H9 (cell line): ENCODE measurements around the gene NPNT. TPM values are rescaled to one million over a fixed set of nuclear protein-coding genes. Genes with fewer than 3 reads are reported as not detected.

Experiments used
- DNase-seq: peaks from one replicate; pipeline ENCODE4 v3.0.0-alpha.2; 2017
- H2AFZ ChIP-seq: one replicate; pipeline ENCODE4 v1.6.1; 2013; ENCODE audit warnings: mild to moderate bottlenecking, low read length, control low read depth, moderate library complexity
- H2AK5ac ChIP-seq: 2 replicates; pipeline ENCODE4 v1.6.1; 2013; ENCODE audit warnings: low read length, control low read depth, mixed read lengths; ENCODE audit not compliant: insufficient read length
- H2BK120ac ChIP-seq: one replicate; pipeline ENCODE4 v1.6.1; 2013; ENCODE audit warnings: low read depth, mild to moderate bottlenecking, low read length, control low read depth, inconsistent platforms; ENCODE audit not compliant: poor library complexity, severe bottlenecking
- H2BK12ac ChIP-seq: 2 replicates; pipeline ENCODE4 v1.6.1; 2013; ENCODE audit warnings: low read length, control low read depth, mixed read lengths, low read depth; ENCODE audit not compliant: insufficient read length
- H2BK15ac ChIP-seq: 2 replicates; pipeline ENCODE4 v1.6.1; 2013; ENCODE audit warnings: low read depth, low read length, control low read depth
- H2BK20ac ChIP-seq: one replicate; pipeline ENCODE4 v1.6.1; 2013; ENCODE audit warnings: low read depth, mild to moderate bottlenecking, low read length, control low read depth, inconsistent platforms; ENCODE audit not compliant: poor library complexity, severe bottlenecking
- H2BK5ac ChIP-seq: 2 replicates; pipeline ENCODE4 v1.6.1; 2013; ENCODE audit warnings: low read length, control low read depth, mixed read lengths; ENCODE audit not compliant: insufficient read length
- H3K14ac ChIP-seq: 2 replicates; pipeline ENCODE4 v1.6.1; 2013; ENCODE audit warnings: low read length, control low read depth; ENCODE audit not compliant: insufficient read depth
- H3K18ac ChIP-seq: 2 replicates; pipeline ENCODE4 v1.6.1; 2013; ENCODE audit warnings: low read depth, mild to moderate bottlenecking, mixed read lengths, low read length, control low read depth; ENCODE audit not compliant: insufficient read length
- H3K23ac ChIP-seq: 2 replicates; pipeline ENCODE4 v1.6.1; 2013; ENCODE audit warnings: low read length, control low read depth, mixed read lengths, low read depth; ENCODE audit not compliant: insufficient read length
- H3K23me2 ChIP-seq: 2 replicates; pipeline ENCODE4 v1.6.1; 2013; ENCODE audit warnings: low read depth, mild to moderate bottlenecking, mixed read lengths, low read length, control low read depth; ENCODE audit not compliant: insufficient read length, poor library complexity, severe bottlenecking
- H3K27ac ChIP-seq: 2 replicates; pipeline ENCODE4 v1.5.1; 2013; ENCODE audit warnings: low read length, control low read depth, mixed read lengths, low read depth; ENCODE audit not compliant: insufficient read length
- H3K27me3 ChIP-seq: 2 replicates; pipeline ENCODE4 v1.6.1; 2013; ENCODE audit warnings: low read length, control low read depth, inconsistent platforms; ENCODE audit not compliant: insufficient read depth
- H3K4ac ChIP-seq: 2 replicates; pipeline ENCODE4 v1.6.1; 2013; ENCODE audit warnings: low read depth, mild to moderate bottlenecking, control low read depth, inconsistent platforms, low read length, moderate library complexity
- H3K4me1 ChIP-seq: 2 replicates; pipeline ENCODE4 v1.6.1; 2013; ENCODE audit warnings: low read length, control low read depth, inconsistent platforms; ENCODE audit not compliant: insufficient read depth
- H3K4me2 ChIP-seq: 2 replicates; pipeline ENCODE4 v1.6.1; 2013; ENCODE audit warnings: low read length, control low read depth, mixed read lengths; ENCODE audit not compliant: insufficient read length, insufficient read depth
- H3K56ac ChIP-seq: 2 replicates; pipeline ENCODE4 v1.6.1; 2013; ENCODE audit warnings: low read depth, mild to moderate bottlenecking, mixed read lengths, low read length, control low read depth; ENCODE audit not compliant: insufficient read length
- H3K79me1 ChIP-seq: 2 replicates; pipeline ENCODE4 v1.6.1; 2013; ENCODE audit warnings: low read depth, mild to moderate bottlenecking, moderate library complexity, low read length, control low read depth, inconsistent platforms; ENCODE audit not compliant: insufficient read depth, poor library complexity, severe bottlenecking
- H3K79me2 ChIP-seq: 2 replicates; pipeline ENCODE4 v1.6.1; 2013; ENCODE audit warnings: low read length, control low read depth, inconsistent platforms; ENCODE audit not compliant: insufficient read depth
- H3K9ac ChIP-seq: 2 replicates; pipeline ENCODE4 v1.6.1; 2013; ENCODE audit warnings: low read length, control low read depth, mixed read lengths; ENCODE audit not compliant: insufficient read length; ENCODE audit errors: extremely low read depth
- H3K9me3 ChIP-seq: one replicate; pipeline ENCODE4 v1.6.1; 2013; ENCODE audit warnings: low read depth, low read length, inconsistent platforms; ENCODE audit not compliant: control insufficient read depth
- H3T11ph ChIP-seq: one replicate; pipeline ENCODE4 v1.6.1; 2013; ENCODE audit warnings: mild to moderate bottlenecking, low read length, control low read depth, inconsistent platforms
- H4K20me1 ChIP-seq: one replicate; pipeline ENCODE4 v1.6.1; 2013; ENCODE audit not compliant: control insufficient read depth, insufficient read length, insufficient read depth
- H4K5ac ChIP-seq: 2 replicates; pipeline ENCODE4 v1.6.1; 2013; ENCODE audit warnings: low read depth, mild to moderate bottlenecking, mixed read lengths, low read length, control low read depth; ENCODE audit not compliant: insufficient read length
- H4K8ac ChIP-seq: replicated peaks from 2 replicates; pipeline ENCODE4 v1.6.1; 2013; ENCODE audit warnings: low read length, control low read depth, mixed read lengths, low read depth; ENCODE audit not compliant: insufficient read length
- H4K91ac ChIP-seq: 2 replicates; pipeline ENCODE4 v1.6.1; 2013; ENCODE audit warnings: low read depth, mild to moderate bottlenecking, moderate library complexity, mixed read lengths, low read length, control low read depth; ENCODE audit not compliant: insufficient read length
- H3K27ac Mint-ChIP-seq, 3 experiments: 2 replicates in 2 of 3; 3 replicates in 1 of 3; pipeline ENCODE4 v1.8.0; 2020 to 2021; ENCODE audit warnings: mixed read lengths in 3 of 3, mild to moderate bottlenecking in 1 of 3, moderate library complexity in 1 of 3
- H3K27me3 Mint-ChIP-seq: 2 replicates; pipeline ENCODE4 v1.8.0; 2021; ENCODE audit warnings: low read depth, mild to moderate bottlenecking, moderate library complexity, mixed read lengths
- H3K36me3 Mint-ChIP-seq, 3 experiments: 2 replicates in 2 of 3; 3 replicates in 1 of 3; pipeline ENCODE4 v1.8.0; 2020 to 2021; ENCODE audit warnings: low read depth in 3 of 3, mixed read lengths in 3 of 3; ENCODE audit not compliant: insufficient read depth in 1 of 3
- H3K4me1 Mint-ChIP-seq, 2 experiments: 2 replicates each; pipeline ENCODE4 v1.8.0; 2020; ENCODE audit warnings: mixed read lengths in 2 of 2
- H3K4me3 Mint-ChIP-seq, 2 experiments: 2 replicates in 1 of 2; 3 replicates in 1 of 2; pipeline ENCODE4 v1.8.0; 2020 to 2021; ENCODE audit warnings: mild to moderate bottlenecking in 2 of 2, mixed read lengths in 2 of 2, moderate library complexity in 1 of 2
- H3K9me3 Mint-ChIP-seq, 2 experiments: 2 replicates in 1 of 2; 3 replicates in 1 of 2; pipeline ENCODE4 v1.8.0; 2020; ENCODE audit warnings: mild to moderate bottlenecking in 2 of 2, mixed read lengths in 2 of 2, moderate library complexity in 1 of 2
- WGBS: extraction: QIAGEN DNeasy Blood & Tissue Kit; methylation state at CpG from one replicate; pipeline ENCODE4 v1.1.7; 2013; ENCODE audit warnings: missing lambda C conversion rate, low lambda C conversion rate, mixed read lengths; ENCODE audit not compliant: insufficient read length; ENCODE audit errors: extremely low coverage; 5-methylcytosine and 5-hydroxymethylcytosine counted together
- total RNA-seq: library from RNA; stranded (reverse); gene quantifications from 2 replicates; pipeline ENCODE4 v1.2.1, GENCODE V29; 2021
- TF ChIP-seq, protein P1 (sequence below): fragments of 200-600 bp; sonication (generic); conservative IDR thresholded peaks from 3 replicates; pipeline ENCODE4 v1.8.0; 2021; ENCODE audit warnings: antibody characterized with exemption, mild to moderate bottlenecking

The NPNT gene
- total RNA-seq, 1 experiment from 2014 or later = 0.37 TPM

GRCh38 chr4:105994841-105995501 lies 99.7 kb downstream of the NPNT start:
- H3K79me2 ChIP-seq = no peaks in the 10 kb centered on the region
- Mint-ChIP-seq H3K27me3 (no peaks in the 10 kb centered on the region), H3K9me3 (no peaks in the 10 kb centered on the region), H3K4me3 (no peak overlapping the region), H3K4me1 (peaks cover 16 to 19% of the 10 kb centered on the region in 2 experiments), H3K27ac (no peak overlapping the region; a peak in 1 of 7 replicates), H3K36me3 (no peaks in the 10 kb centered on the region)
- no peak overlapping the region for H3K4me2 ChIP-seq
- no peak overlapping the region for H2BK12ac ChIP-seq
- H3K23ac ChIP-seq = no peak overlapping the region
- H3K79me1 ChIP-seq = no peaks in the 10 kb centered on the region
- no peak overlapping the region for H3K56ac ChIP-seq
- H3K14ac ChIP-seq = no peak overlapping the region
- H3K4me1 ChIP-seq = peaks cover 10% of the 10 kb centered on the region
- no peak overlapping the region for H2BK120ac ChIP-seq
- H2BK5ac ChIP-seq = no peak overlapping the region
- no peak overlapping the region for H2BK20ac ChIP-seq
- DNase-seq = no peak
- no peak overlapping the region for H4K91ac ChIP-seq
- H3K9ac ChIP-seq = no peak overlapping the region
- TF ChIP-seq, protein P1, sequence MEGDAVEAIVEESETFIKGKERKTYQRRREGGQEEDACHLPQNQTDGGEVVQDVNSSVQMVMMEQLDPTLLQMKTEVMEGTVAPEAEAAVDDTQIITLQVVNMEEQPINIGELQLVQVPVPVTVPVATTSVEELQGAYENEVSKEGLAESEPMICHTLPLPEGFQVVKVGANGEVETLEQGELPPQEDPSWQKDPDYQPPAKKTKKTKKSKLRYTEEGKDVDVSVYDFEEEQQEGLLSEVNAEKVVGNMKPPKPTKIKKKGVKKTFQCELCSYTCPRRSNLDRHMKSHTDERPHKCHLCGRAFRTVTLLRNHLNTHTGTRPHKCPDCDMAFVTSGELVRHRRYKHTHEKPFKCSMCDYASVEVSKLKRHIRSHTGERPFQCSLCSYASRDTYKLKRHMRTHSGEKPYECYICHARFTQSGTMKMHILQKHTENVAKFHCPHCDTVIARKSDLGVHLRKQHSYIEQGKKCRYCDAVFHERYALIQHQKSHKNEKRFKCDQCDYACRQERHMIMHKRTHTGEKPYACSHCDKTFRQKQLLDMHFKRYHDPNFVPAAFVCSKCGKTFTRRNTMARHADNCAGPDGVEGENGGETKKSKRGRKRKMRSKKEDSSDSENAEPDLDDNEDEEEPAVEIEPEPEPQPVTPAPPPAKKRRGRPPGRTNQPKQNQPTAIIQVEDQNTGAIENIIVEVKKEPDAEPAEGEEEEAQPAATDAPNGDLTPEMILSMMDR = no peak
- H3K9me3 ChIP-seq = no peaks in the 10 kb centered on the region
- H3K27me3 ChIP-seq = no peaks in the 10 kb centered on the region
- no peak overlapping the region for H3K18ac ChIP-seq
- H4K5ac ChIP-seq = no peak overlapping the region
- no peaks in the 10 kb centered on the region for H4K20me1 ChIP-seq
- no peak overlapping the region for H3T11ph ChIP-seq
- no peak overlapping the region for H2BK15ac ChIP-seq
- H3K23me2 ChIP-seq = no peaks in the 10 kb centered on the region
- no peak overlapping the region for H2AFZ ChIP-seq
- no peak overlapping the region for H3K4ac ChIP-seq
- no CpG with 5 or more reads among the region's 5 CpGs for WGBS
- no peak overlapping the region for H2AK5ac ChIP-seq
- no peak overlapping the region for H3K27ac ChIP-seq
- no peak overlapping the region for H4K8ac ChIP-seq
